Pulmonary artery endothelial cell (primary cell): ENCODE data around the gene KRTAP10-12. TPM values are rescaled to one million over a fixed set of nuclear protein-coding genes. Genes with fewer than 3 reads are reported as not detected.

Source experiments
- DNase-seq: peaks from one replicate; pipeline ENCODE4 v3.0.0-alpha.2; 2011; ENCODE audit warnings: low read depth, low spot score
- total RNA-seq: library from RNA; depleted of rRNA; stranded (reverse); fragments of >200 nt; gene quantifications from 2 replicates; pipeline ENCODE4 v1.2.3, GENCODE V29; 2014

The KRTAP10-12 gene
- total RNA-seq, 1 donor from 2014 or later: not detected

DNA sequence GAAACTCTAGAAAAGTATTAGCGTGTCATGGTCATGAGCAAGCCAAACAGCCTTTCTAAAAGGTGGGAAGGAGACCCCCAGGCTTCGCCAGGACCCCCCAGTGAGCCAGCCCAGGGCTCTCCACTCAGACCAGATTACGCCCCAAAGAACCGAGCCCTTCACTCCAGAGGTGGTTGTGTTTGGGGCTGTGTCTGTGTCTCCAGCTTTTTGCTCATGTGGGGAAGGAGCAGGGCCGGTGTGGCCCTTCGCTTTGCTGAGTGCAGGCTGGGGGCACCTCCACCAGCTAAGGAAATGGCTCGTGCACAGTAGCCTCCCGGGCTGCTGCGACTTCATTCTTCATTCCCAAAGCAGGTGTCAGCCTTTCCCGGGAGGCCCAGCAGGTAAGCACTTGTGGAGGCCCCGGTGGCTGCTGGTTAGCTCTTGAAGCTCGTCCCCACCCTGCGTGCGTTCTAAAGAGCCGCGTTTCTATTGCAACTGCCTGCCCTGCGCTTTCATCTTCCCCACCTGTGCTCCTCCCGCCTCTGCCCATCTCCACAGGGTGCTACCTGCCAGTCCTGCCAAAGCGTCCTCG is 13.9 kb downstream of the KRTAP10-12 start:
- DNase-seq: no peak

DNA sequence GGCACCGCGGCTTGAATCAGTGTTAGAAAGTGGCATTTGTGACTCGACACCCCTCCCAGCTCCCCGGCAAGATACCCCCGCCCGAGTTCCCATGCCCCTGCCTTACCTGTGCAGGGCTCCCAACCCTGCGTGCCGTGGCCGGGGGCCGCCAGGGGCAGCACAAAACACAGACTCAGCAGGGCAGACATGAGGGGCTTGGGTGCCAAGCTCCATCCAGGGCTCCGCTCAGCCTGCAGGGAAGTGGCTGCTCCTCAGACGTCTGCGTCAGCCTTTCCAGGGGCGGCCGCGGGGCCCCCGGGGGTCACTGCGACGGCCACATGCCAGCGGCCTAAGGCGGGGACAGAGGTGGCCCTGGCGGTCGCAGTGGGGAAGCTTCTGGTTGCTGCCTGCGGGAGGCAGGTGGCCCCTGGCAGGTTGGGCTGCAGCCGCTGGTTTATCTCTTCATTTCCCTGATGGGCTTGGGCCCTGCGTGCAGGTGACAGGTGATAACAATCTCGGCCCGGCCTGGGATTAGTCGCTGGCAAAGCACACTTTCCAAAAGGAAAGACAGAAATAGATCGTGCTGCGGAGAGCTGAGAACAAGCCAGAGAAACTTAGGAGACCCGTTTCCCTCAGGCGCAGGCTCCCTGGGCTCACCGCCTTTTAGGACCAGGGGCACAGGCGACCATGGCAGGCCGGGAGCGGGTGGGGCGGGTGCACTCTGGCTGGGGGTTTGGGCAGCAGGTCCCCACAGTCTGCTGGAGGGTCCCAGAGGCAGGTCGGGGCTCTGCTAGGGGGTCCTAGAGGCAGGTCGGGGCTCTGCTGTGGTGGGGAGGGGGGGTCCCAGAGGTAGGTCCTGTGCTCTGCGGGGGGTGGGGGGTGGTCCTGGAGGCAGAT is 14.6 kb downstream of the KRTAP10-12 start, which contains the start of gene TSPEAR:
Gene TSPEAR (minus strand): TSS at position 246 of the 876 bp plus-strand sequence. CDS start 58 bp downstream, at position 188.
- no peak for DNase-seq

DNA sequence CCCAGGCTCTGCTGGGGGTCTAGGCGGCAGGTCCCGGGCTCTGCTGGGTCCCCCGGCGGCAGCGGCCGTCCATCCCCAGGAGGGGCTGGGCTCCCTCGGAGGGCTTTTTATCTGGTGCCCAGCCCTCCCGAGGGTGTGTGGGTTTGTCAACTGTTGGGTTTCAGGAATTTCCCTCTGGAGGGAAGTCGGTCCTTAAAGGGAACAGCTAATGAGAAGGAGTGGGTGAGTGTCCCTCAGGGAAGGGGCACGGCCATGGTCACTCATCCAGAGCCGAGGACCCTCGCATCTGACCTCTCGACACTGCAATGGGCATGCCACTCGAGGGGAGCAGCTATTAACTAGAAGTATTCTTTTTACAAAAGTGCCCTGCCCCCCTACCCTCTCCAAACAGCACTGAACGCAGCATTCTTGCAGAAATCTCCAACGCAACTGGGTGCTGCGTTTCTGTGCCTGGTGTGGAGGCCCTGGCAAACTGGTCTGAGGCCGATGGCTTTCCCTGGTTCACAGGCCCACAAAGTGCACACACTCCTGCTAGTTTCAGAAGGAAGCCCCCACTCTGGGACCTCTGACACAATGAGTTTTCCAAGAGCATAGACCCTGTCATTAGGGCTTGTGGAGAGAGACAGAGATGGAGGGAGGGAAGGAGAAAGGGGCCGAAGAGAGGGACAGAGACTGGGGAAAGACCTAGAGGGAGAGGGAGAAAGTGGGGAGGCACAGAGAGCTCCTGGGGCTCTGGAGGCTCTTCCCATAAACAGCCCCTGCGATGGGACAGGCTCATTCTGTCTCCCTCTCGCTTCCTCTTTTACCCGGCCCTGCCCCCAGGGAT is 15.4 kb downstream of the KRTAP10-12 start:
- no peak for DNase-seq

DNA sequence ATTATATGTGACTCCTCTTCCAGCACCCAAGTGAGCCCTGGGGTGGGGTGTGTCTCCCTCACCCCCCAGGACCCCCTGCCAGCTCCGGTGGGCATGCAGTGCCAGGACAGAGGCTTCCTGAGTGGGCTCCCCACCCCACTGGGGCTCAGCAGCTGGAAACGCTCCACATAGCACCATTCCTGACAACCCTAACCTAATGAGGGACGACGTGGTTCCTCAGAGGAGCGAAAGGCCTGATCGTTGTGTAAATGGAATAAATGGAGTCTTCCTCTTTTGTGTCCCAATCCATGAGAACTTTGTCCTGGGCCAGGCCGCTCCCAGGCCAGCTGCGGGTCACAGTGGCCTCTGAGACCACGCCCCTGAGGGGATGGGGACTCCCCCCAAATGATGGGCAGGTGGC is 16.2 kb downstream of the KRTAP10-12 start:
- no peak for DNase-seq

DNA sequence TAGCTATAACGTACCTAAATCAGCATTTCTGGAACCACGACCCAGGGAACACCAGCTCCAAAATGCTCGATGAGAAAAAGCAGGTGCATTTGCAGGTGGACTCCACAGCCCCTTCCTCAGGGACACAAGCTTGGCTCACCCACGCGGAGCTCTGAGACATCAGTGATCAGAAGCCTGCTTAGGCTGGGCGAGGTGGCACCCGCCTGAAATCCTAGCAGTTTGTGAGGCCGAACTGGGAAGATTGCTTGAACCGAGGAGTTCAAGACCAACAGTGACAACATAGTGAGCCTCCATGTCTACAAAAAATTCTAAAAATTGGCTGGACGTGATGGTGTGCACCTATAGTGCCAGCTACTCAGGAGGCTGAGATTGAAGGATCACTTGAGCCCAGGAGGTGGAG is 16.9 kb downstream of the KRTAP10-12 start:
- no peak for DNase-seq

DNA sequence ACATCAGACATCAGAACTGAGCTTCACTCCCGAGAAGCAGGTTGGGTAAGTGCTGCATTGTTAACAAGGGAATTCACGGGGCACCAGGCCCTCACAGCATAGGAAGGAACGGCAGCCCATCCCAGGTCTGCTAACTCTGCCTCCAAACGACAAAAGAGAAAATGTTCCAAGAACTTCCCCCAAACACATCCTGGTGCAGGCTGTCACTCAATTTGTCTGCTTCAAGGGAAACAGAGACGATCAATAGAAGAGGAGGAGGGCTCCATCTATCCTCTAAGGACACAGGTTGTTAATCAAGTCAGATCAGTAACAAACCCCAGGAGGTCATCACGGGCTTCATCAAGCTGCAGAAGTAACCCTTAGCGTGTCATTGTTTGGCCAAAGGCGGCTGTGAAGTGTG is 17.9 kb downstream of the KRTAP10-12 start:
- no peak for DNase-seq

DNA sequence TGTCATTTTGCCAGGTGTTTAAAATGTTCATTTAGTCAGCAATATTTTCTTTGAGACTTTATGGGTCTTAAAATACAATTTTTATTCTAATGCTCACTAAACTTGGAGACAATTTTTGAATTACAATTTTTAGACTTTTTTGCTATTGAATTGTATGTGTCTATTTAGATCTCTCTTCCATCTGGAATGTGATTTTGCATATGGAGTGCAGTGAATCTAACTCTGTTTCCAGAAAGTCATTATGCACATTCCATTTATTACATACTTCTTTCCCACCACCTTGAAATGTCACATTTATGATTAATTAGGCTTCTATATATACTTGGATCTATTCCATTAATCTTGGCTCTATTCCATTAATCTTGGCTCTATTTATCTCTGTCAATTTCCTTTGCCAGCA is 20.0 kb downstream of the KRTAP10-12 start:
- DNase-seq: no peak

DNA sequence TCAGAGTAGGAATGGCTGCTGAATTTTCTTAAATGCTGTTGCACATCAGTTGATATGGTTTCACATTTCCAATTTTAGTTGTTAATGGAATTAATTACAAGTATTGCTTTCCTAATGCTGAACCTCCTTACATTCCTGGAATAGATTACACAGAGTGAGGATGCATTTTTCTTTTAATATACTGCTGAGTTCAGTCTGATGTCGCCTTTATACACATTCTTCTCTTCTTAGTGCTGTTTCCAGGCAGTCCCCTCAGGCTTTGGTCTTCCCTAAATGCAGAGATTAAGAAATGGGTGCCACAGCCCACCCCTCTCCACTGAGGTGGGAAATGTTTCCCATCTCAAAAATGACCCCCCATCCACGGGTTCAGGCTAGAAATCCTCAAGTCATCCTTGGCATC is 21.1 kb downstream of the KRTAP10-12 start:
- DNase-seq: no peak

DNA sequence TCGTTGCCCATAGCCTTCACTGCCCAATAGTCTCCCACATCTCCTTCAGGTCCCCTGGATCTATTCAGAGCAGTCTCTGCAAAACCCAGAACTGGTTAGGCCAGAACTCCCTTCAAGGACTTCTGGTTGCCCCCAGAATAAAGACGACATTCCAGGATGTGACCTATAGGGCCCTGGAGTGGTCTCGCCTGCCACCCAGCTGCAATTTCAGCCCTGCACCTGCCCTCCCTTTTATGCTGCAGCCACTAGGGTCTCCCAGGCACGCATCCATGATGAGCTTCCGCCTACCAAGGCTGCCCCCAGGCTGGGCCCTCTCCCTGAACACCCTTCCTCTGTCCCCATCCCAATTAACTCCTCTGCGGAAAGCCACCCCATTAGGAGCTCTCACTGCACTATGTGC is 21.6 kb downstream of the KRTAP10-12 start:
- DNase-seq: no peak

DNA sequence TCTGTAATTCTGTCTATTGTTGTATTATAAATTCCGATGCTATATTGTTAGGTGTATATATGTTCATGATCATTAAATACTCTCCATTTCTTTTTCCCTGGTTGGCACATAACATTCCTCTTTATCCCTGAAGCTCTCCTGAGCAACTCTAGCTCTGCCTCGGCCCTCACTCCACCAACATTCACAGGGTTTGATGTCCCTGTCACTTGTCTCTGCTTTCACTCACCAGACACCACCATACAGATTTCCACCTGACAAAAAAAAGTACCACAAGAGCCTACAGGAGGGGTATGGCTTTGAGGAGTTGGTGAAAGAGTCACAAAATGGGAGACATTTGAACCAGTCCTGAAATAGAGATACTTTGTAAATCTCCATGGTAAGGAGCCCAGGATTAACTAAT is 23.2 kb downstream of the KRTAP10-12 start:
- DNase-seq: no peak

DNA sequence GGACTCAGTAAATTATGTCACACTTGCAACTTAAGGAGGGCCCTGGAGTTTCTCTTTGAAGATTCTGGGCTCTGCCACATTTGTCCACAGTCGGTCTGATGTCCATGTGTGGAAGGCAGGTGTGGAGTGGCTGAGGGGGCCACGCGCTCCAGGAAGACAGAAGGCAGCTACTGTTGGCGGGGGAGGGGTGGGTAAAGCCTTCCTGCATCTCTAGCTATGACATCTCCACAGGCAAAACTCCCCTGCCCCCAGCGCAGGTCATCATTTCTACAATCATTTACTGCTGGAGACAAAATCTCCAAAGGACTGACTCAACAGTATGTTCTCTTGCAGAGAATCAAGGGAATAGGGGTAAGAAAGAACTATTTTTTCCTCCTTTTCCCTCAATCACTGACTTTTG is 25.8 kb downstream of the KRTAP10-12 start:
- no peak for DNase-seq

DNA sequence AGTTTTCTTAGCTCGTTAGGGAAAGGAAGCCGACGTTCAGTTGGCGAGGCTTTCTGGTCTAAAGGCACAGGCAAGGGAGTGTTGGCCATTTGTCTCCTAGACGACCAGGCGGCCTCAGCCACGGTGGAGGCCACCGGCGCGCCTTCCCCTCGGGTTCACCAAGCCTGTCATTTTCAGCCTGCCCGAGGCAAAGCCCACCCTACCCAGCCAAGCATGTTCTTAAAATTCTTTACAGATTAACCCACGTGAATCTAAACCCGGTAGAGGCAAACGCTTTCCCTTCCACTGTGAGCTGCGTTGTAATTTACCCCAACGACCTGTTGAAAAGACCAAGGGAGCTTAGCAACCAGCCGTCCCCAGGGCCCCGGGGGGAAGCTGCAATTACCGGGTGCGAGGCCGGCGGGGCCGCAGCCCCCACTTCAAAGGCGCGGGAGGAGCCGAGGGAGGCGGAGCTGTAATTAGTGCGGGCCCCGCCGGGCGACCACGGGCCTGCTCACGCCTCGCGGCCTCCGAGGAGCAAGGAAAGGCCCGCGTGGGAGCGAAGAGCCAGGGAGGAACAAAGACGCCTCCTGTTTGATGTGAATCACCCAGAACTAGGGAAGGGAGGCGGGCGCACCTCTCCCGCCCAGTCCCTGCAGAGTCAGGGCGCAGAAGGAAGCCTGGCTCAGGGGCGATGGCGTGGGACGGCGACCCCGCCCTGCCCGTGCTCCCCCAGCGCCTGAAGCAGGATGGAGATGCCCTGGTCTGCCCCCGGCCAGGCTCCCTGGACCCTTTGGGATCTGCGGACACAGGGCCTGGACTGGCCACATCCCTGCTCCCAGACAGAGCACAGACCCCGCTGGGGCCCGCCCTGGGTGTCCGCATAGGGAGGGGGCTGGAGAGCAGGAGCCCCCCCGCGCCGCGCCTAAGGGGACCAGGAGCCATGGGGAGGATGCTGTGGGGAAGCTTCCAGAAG is 26.5 kb downstream of the KRTAP10-12 start:
- DNase-seq: no peak

DNA sequence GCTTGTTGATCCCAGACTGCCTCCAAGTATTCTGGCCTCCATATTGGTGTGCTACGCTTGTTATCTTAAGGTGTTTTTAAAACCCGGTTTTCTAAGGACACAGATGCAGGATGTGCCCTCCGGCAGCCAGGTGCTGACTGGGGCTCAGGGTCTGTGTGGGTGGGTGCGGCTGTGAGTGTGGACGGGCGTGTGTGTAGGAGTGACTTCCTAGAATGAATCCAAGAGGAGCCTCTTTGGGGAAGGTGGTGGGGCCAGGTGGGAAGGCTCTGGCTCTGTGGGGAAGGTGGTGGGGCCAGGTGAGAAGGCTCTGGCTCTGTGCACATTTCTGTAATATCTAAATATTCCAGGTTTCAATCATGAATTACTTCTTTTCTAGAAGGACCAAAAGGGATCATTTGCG is 27.2 kb downstream of the KRTAP10-12 start:
- DNase-seq: no peak

DNA sequence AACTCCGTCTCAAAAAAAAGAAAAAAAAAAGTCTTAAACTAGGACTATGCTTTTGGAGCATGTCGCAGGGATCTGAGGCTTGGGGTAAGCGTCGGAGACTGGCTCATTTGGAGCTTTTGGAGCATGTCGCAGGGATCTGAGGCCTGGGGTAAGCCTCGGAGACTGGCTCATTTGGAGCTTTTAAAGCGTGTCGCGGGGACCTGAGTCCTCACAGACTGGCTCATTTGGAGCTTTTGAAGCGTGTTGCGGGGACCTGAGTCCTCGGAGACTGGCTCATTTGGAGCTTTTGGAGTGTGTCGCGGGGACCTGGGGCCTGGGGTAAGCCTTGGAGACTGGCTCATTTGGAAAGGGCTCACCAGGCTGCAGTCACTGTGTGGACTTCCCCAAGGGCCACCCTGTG is 28.0 kb downstream of the KRTAP10-12 start:
- no peak for DNase-seq

DNA sequence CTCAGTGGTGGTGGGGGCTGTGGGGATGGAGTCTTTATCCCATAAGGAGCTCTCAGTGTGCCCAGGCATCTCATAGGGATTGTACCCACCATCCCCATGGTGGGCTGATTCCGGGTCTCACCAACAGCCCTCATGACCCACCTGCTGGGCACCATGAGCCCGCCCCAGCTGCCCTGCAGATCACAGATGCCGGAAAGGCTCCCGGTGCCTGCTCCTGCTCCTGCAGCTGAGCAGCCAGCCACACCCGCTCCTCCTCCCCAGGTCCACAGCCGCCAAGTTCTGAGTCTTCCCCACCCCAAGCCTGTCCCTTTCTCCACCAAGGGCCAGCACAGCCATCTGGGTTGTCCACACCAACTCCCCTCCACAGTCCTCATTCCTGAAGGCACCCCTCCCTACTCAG is 29.9 kb downstream of the KRTAP10-12 start:
- no peak for DNase-seq

DNA sequence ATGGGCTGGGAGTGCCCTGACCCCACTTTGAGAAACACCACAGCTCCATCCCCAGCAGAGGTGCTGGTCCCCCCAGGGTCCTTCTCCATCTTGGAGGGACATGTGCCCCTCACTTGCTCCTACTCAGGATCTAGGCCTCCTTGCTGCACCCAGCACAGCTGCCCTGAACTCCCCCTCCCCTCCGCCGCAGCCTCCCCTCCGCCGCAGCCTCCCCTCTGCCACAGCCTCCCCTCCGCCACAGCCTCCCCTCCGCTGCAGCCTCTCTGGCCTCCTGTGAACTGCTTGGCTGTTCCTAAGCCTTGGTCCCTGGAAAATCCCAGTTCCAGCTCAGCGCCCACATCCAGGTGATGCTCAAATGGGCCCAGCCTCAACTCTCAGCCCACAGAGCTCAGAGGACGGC is 30.3 kb downstream of the KRTAP10-12 start:
- no peak for DNase-seq

DNA sequence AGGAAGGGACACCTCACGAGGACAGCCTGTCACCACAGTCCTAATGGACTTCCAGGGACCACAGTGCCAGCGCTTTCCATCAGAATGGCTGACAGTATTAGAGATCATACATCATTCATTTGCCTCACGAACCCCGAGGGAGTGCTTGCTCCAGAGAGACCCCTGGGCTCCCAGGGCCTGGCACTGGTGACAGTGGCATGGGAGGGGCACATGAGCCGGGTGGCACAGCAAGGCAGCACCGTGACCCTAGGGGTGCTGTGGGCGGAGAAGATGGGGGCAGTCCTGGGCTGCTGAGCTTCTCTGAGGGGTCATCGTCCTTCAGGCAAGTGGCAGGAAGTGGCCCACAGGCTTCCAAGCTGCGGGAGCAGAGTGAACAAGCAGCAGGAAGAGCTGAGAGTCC is 30.8 kb downstream of the KRTAP10-12 start:
- no peak for DNase-seq

DNA sequence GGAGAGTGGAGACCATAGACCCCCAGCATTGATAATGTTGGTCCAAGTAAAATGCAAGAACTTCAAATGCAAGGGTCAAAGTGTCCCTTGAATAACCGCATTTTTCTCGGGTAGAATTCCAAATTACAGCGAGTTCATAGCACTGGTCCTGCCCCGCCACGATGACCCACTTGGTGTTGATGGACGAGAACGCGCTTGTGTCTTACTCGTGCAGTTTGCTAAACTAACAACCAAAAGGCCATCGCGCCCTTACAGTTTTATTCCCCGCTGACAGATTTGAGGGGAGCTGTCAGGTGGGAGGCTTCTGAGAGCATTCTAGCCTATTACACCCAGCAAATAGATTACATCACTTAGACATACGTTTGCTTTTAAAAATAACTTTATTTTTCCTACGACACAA is 31.7 kb downstream of the KRTAP10-12 start:
- DNase-seq: no peak

DNA sequence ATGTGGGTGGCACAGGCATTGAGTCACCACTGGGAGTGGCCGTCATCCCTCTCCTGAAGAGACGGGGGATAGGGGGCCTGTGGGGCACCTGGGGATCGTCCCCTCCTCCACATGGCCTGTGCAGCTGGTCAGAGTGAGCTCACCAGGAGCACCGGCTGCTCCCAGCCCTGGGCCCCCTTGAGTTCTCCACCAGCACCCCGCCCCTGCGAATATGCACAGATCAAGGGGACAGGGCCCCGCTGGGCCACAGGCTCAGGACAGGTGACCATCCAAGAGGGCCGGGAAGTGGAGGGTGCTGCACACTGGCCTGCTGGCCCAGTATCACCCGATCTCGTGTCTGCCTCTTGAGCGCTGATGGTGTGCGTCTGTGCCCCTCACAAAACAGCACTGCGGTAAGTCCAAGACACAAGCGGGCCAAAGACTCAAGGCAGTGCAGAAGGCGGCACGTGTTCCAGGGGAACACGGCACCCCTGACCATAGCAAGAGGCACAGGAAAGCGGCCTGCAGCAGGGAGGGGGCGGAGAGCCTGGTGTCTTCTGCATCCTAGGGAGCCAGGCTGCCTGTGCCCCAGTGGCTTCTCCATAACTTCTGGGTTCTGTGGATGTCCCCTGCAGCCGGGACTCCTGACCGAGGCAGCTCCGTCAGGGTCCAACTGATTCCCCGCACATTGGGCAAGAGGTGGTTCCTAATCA is 32.5 kb downstream of the KRTAP10-12 start:
- DNase-seq: no peak

DNA sequence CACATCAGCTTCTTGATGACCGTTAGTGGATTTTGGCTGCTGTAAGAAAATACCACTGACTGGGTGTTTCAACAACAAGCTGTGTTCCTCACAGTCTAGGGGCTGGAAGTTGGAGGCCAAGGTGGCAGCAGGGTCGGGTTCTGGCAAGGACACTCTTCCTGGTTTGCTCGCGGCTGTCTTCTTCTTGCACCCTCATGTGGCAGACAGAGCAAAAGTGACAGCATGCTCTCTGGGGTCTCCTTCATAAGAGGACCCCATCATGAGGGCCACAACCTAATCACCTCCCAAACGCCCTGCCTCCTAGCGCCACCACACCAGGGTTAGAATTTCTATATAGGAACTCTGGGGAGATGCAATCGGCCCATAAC is 33.0 kb downstream of the KRTAP10-12 start:
- DNase-seq: no peak
